ENCODE results near the gene SMPDL3A.

SMPDL3A gene

DNA sequence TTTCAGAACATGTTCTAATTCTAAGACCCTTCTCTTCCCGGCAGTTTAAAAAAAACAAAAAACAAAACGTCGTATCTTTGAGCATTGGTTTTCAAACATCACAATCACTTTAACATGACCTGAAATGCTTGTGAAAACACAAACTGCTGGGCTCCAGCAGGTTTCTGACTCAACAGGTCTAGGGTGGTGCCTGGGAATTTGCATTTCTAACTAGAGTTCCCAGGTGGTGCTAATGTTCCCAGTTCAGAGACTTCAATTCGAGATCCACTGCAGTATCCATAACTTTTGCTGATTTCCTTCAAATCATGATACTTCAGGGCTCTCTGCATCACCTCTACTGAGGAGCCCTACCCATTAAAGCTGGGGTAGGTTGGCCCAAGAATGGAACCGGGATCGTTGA is 850 bp upstream of the SMPDL3A start:
- no peaks in the 10 kb centered on the region for H3K9me3 Mint-ChIP-seq
- H3K4me3 Mint-ChIP-seq: no peak overlapping the region
- H3K27me3 Mint-ChIP-seq: peaks cover 73% of the 10 kb centered on the region
- H3K4me1 Mint-ChIP-seq (ENCODE audit: low read depth): peaks cover 21% of the 10 kb centered on the region
- H3K27ac Mint-ChIP-seq: no peak overlapping the region
- no peaks in the 10 kb centered on the region for H3K36me3 Mint-ChIP-seq (ENCODE audit: low read depth)

DNA sequence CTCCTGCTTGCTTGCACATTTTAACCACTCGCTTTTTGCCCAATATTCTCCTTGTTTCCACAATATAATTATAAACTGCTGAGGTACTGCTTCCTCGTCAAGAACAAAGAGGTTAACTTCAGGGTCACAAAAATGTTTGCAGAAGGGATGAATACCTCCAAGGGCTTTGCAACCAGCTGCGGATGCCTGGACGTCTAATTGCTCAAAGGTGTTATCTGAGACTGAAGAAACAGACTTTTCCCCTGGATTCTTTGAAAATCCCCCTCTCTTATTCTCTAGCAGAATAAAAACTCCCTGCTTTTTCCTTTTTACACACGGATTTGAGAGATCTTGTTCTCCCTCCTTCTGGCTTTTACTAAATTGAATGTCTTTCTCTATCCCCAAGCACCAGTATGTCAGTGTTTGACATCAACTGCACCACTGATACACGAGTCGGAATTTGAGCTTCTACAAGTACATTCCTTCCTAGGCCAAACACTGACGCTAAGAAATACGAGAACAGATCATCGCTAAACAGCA is 336 bp upstream of the SMPDL3A start:
- Mint-ChIP-seq H3K9me3 (no peaks in the 10 kb centered on the region), H3K27ac (no peak overlapping the region), H3K27me3 (peaks cover 72% of the 10 kb centered on the region), H3K36me3 (ENCODE audit: low read depth) (no peaks in the 10 kb centered on the region), H3K4me3 (peak overlapping the region; percentile 88), H3K4me1 (ENCODE audit: low read depth) (peaks cover 21% of the 10 kb centered on the region)

DNA sequence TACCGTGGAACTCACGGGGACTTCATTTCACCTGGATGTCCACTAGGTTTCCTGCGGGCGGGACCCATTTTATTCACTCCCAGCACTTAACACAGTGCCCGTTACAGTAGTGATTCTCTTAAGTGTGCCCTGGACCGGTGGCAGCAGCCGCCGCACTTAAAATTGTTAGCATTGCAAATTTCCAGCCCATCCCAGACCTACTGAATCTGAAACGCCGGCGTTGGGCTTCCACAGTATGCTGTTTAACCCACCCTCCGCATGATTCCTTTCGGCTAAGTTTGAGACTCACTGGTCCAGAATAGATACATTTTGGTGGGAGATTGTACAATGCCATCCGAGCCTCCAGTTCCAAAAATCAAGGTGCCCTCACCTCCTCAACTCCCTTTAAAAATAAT is 967 bp downstream of the SMPDL3A start:
- peaks cover 67% of the 10 kb centered on the region for H3K27me3 Mint-ChIP-seq
- H3K9me3 Mint-ChIP-seq: no peaks in the 10 kb centered on the region
- H3K36me3 Mint-ChIP-seq (ENCODE audit: low read depth): no peaks in the 10 kb centered on the region
- peaks cover 21% of the 10 kb centered on the region for H3K4me1 Mint-ChIP-seq (ENCODE audit: low read depth)
- H3K27ac Mint-ChIP-seq: peak overlapping the region; percentile 79
- H3K4me3 Mint-ChIP-seq: peak overlapping the region; percentile 88

DNA sequence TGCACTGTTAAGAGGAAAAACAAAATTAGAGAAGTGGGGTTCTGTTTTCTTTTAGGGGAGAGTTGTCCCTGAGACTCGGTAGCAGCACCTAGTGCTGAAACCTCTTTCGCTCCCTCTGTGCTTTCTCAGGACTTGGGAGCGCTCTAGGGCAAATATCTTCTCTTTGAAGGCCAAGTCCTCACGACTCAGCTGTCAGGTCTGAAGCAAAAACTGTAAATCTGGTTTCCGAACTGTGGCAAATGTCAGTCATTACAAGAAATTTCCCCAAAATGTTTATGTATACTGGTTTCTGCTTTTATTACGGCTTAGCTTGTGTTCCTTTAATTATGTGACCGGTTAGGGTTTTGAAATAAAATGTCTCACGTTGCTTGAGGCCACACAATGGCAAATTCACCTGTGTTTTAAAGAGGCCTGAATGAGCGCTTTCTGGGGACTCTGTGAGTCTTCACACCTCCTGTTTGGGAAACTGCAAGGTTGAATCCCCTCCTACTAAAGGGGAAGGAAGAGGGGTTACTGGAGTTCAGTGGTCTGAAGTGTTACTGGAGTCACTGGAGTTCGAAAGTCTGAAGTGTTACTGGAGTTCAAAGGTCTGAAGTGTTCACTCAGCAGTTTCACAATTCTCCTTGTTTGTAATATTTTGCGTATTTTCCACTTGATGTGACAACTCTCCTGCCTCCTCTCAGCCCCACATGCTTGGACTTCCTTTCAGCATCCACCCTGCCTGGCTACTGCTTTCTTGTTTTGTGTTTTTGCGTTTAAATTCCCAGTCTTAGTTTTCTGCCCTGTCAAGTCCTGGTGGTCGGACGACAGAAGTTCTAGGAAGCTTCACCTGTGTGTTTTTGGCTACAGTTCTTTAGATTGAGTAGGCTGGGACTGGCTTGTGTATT is 1.6 kb downstream of the SMPDL3A start:
- Mint-ChIP-seq H3K9me3 (no peaks in the 10 kb centered on the region), H3K4me3 (peak overlapping the region; percentile 88), H3K27ac (no peak overlapping the region), H3K27me3 (peaks cover 68% of the 10 kb centered on the region), H3K4me1 (ENCODE audit: low read depth) (peaks cover 21% of the 10 kb centered on the region), H3K36me3 (ENCODE audit: low read depth) (no peaks in the 10 kb centered on the region)

DNA sequence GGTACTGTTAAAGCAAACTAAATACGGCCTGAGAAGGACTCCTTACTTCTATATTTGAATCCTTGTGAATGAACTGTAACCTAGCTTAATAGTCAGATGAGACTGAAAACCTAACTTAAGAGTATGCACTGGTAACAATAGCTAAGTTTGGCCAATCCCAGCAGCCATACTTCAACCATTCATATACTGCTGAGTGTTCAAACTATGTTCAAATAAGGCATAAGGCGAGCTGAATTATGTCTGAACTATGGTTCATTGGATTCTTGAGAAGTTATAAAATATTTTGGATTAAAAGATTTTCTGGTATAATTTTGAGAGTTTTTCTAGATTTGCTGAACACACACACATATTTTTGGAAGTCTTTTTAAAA is 2.2 kb downstream of the SMPDL3A start:
- Mint-ChIP-seq H3K4me1 (ENCODE audit: low read depth) (peaks cover 21% of the 10 kb centered on the region), H3K36me3 (ENCODE audit: low read depth) (no peaks in the 10 kb centered on the region), H3K9me3 (no peaks in the 10 kb centered on the region), H3K27me3 (peaks cover 64% of the 10 kb centered on the region), H3K4me3 (peak overlapping the region; percentile 88), H3K27ac (no peak overlapping the region)

DNA sequence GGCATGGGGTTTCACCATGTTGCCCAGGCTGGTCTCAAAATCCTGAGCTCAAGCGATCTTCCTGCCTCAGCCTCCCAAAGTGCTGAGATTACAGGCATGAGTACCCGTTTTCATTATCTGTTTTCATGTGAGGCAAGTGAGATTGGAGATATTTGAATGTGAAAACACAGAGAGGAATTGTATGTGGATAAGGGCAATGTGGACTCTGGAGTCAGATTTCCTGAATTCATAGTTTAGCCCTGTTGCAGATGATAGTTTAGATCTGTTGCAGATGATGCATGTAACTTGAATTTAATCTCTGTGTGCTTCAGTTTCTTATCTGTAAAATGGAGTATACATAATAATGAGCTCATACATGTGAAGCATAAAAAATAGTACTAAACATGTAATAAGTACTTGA is 3.7 kb downstream of the SMPDL3A start:
- H3K27me3 Mint-ChIP-seq: peaks cover 53% of the 10 kb centered on the region
- H3K36me3 Mint-ChIP-seq (ENCODE audit: low read depth): no peaks in the 10 kb centered on the region
- H3K27ac Mint-ChIP-seq: no peak overlapping the region

DNA sequence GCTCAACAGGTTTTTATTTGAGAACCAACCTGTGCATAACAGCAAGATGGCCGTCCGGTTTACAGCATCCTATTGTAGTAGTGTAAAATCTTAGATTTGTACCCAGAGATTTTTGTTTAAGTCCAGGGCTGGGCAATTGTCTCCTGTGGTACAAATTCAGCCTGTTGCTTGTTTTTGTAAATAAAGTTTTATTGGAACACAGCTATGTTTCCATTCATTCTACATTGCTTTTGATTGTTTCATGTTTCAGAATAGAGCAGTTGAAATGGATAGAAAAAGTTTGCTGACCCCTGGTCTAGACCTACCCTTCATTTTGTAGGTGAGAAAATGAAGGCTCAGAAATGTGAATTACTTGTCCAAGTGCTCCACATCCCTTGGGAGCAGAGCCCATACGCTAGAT is 8.5 kb downstream of the SMPDL3A start:
- no peaks in the 10 kb centered on the region for H3K36me3 Mint-ChIP-seq (ENCODE audit: low read depth)
- no peaks in the 10 kb centered on the region for H3K9me3 Mint-ChIP-seq
- H3K4me1 Mint-ChIP-seq (ENCODE audit: low read depth): peaks cover 6% of the 10 kb centered on the region
- peaks cover 15% of the 10 kb centered on the region for H3K27me3 Mint-ChIP-seq
- H3K4me3 Mint-ChIP-seq: no peak overlapping the region
- H3K27ac Mint-ChIP-seq: no peak overlapping the region

More for the DNA sequence above, 3.7 kb downstream of the SMPDL3A start:
- H3K9me3 Mint-ChIP-seq: no peaks in the 10 kb centered on the region
- H3K4me1 Mint-ChIP-seq (ENCODE audit: low read depth): peaks cover 23% of the 10 kb centered on the region
- no peak overlapping the region for H3K4me3 Mint-ChIP-seq

DNA sequence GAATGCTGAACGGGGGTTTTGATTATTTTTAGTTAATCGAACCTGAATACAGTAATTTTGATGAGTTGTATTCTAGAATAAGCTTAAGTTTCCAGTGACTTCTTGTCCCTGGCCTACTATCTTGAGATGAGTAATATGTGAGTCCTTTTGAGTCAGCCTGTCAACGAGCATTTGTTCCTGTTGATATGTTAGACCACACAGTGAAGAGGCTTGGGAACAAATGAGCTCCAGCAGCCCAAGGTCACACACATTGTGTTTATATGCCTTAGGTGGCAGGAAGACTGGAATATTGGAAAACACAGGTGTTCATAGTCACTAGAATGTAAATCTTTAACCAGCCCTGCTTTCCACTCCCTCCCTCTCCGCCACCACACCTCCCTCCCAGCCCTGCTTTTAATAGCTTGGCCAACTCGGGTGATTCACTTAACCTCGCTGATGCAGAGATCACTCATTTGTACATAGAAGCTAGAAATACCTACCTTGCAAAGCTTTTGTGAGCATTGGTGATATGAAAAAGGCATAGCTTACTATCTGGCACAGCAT is 9.1 kb downstream of the SMPDL3A start:
- Mint-ChIP-seq H3K27me3 (peaks cover 8% of the 10 kb centered on the region), H3K27ac (peak overlapping the region; percentile 28), H3K4me1 (ENCODE audit: low read depth) (peaks cover 6% of the 10 kb centered on the region), H3K9me3 (no peaks in the 10 kb centered on the region), H3K4me3 (no peak overlapping the region), H3K36me3 (ENCODE audit: low read depth) (no peaks in the 10 kb centered on the region)

DNA sequence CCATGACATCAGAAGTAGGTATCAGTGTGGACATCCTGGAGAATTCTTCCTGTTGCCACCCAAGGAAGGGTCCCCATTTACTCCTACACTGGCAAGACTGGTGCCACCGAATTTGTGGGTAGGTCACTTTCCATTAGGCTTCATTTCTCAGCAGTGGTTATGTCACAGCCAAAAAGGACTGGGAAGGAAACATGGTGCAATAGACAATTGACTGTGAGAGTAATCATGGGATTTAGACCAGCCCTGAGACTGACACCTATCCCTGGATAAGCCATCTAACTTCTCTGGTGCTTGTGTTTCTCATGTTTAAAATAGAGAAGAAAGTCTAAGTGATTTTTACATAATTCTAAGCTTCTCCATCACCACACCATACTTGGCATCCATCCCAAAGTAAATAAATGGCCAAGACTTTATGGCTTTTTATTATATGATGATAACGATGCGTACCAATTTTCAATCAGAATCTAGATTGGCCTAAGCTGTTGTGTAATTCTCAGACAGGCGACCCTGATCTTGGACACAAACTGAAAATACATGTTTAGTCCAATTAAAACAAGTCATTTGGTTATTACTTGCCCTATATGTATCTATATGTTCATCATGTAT is 10.2 kb downstream of the SMPDL3A start:
- Mint-ChIP-seq H3K4me3 (no peak overlapping the region), H3K36me3 (ENCODE audit: low read depth) (no peaks in the 10 kb centered on the region), H3K27ac (no peak overlapping the region), H3K4me1 (ENCODE audit: low read depth) (peaks cover 6% of the 10 kb centered on the region), H3K27me3 (peaks cover 7% of the 10 kb centered on the region), H3K9me3 (no peaks in the 10 kb centered on the region)

DNA sequence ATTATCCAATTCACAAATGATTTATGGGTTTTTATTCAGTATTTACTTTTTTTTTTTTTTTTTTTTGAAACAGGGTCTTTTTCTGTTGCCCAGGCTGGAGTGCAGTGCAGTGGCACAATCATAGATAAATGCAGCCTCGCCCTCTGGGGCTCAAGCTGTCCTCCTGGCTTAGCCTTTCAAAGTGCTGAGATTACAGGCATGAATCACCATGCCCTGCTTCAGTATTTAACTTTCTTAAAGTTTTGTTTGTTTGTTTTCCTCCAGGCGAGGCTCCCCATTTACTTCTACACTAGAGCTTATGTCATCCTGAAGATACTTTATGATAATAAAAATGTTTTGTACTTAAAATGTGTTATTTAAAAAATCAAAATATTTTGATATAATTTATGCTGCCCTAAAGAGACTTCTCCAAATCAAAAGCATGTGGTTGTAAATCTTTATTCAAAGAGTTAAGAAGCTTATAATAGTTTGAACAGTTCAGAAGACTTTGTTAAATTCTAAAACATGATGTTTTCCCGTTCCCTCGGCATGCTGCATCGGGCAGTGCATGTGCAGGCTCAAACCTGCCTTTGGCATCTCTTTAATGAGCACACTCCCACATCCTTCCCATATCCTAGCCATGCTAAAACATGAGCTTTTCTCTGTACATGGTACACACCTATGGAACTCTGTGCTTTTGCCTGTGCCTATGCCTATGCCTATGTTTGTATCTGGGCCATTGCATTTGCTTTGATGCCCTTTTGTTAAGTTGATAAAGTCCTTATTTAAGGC is 11.0 kb downstream of the SMPDL3A start:
- Mint-ChIP-seq H3K9me3 (no peaks in the 10 kb centered on the region), H3K27me3 (peaks cover 7% of the 10 kb centered on the region), H3K4me3 (no peak overlapping the region), H3K4me1 (ENCODE audit: low read depth) (peaks cover 6% of the 10 kb centered on the region), H3K36me3 (ENCODE audit: low read depth) (no peaks in the 10 kb centered on the region), H3K27ac (no peak overlapping the region)

DNA sequence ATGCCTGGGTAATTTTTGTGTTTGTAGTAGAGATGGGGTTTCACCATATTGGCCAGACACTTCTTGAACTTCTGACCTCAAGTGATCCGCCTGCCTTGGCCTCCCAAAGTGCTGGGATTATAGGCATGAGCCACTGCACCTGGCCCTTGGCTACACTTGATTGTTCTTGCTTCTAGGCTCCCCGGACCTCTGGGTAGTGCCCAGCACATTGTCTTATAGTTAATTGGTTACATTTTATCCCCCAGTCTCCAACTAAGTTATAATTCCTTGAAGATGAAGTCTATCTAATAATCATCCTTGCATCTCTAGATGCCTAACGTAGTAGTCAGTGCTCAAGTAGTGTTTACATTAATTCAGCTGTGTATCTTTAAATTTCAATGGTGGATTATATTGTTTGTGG is 11.8 kb downstream of the SMPDL3A start:
- H3K27ac Mint-ChIP-seq: no peak overlapping the region
- H3K4me1 Mint-ChIP-seq (ENCODE audit: low read depth): peaks cover 6% of the 10 kb centered on the region
- no peak overlapping the region for H3K4me3 Mint-ChIP-seq
- H3K27me3 Mint-ChIP-seq: peaks cover 3% of the 10 kb centered on the region
- no peaks in the 10 kb centered on the region for H3K36me3 Mint-ChIP-seq (ENCODE audit: low read depth)
- no peaks in the 10 kb centered on the region for H3K9me3 Mint-ChIP-seq

DNA sequence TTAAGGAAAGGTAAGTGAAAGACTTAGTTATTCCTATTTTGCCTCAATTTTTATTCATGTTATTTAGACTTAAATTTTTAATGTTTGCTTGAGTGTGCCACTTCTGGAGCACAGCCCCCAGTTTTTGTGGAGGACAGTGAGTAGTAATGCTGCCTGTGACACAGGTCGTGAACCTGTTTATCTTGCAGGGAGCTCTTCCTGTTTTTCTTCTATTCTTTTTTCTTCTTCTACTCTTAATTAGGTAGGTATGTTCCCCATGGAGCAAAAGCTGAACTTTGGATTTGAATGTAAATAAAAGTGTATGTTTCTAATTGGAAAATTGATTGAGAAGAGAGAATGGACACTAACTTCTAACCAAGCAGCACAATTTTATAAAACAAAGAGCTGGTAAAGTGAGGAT is 12.3 kb downstream of the SMPDL3A start:
- no peak overlapping the region for H3K27ac Mint-ChIP-seq

DNA sequence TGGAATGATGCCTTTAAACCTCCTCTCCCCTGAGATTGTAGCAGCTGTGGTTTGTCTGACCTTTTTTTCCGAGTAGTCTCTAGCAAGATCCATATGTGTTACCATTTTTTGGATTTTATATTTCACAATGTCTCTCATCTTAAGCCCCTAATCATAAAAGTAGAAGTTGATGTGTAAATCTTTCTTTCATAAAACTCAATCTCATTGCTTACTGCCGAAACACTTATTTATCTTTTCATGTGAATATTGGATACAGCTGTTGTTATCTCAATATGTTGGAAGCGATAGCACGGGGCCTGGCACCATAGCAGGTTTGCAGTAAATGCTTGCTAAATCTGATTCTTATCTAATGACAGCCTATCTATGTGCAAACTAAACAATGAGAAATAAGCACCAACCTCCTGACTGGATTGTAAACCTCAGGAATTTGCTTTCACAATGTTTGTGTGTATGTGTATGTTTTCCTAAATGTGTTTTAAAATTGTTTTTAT is 14.2 kb downstream of the SMPDL3A start:
- no peaks in the 10 kb centered on the region for H3K36me3 Mint-ChIP-seq (ENCODE audit: low read depth)
- peaks cover 3% of the 10 kb centered on the region for H3K27me3 Mint-ChIP-seq
- no peaks in the 10 kb centered on the region for H3K4me1 Mint-ChIP-seq (ENCODE audit: low read depth)
- no peak overlapping the region for H3K4me3 Mint-ChIP-seq
- no peaks in the 10 kb centered on the region for H3K9me3 Mint-ChIP-seq
- H3K27ac Mint-ChIP-seq: no peak overlapping the region

More for the DNA sequence above, 12.3 kb downstream of the SMPDL3A start:
- Mint-ChIP-seq H3K4me3 (no peak overlapping the region), H3K4me1 (ENCODE audit: low read depth) (peaks cover 6% of the 10 kb centered on the region), H3K9me3 (no peaks in the 10 kb centered on the region), H3K27me3 (peaks cover 3% of the 10 kb centered on the region), H3K36me3 (ENCODE audit: low read depth) (no peaks in the 10 kb centered on the region)

DNA sequence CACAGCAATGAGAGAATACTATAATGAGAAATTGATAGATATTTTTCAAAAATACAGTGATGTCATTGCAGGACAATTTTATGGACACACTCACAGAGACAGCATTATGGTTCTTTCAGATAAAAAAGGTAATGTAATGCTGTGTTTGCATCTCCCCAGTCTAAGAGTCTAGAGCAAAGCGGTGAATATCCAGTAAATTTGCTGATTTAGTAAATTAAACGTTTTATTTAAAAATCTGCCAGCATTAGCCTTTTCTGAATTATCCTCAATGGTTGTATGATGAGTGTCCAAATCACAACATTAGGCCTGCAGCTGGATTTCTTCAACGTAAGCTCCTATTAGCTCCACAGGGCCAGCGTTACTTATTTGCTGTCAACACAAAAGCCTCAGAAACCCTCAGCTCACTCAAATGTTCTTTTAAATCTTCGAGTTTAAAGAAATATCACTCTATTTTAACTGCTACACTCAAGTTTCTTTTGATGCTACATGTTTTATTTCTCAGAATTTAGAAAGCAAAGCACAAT is 16.0 kb downstream of the SMPDL3A start:
- Mint-ChIP-seq H3K4me1 (ENCODE audit: low read depth) (no peaks in the 10 kb centered on the region), H3K9me3 (no peaks in the 10 kb centered on the region), H3K4me3 (no peak overlapping the region), H3K27me3 (peaks cover 3% of the 10 kb centered on the region), H3K27ac (no peak overlapping the region), H3K36me3 (ENCODE audit: low read depth) (no peaks in the 10 kb centered on the region)

Measured in stimulated activated naive CD8-positive, alpha-beta T cell treated with anti-CD3 and anti-CD28 coated beads, Interleukin-15, Interleukin-2, amounts not matched to agents 100 ng/mL and 50 ng/mL, for 24 hours (primary cell).